ENCODE results near the gene SLC46A3. TPM values are rescaled to one million over a fixed set of nuclear protein-coding genes. Genes with fewer than 3 reads are reported as not detected.

The SLC46A3 gene
- total and polyA plus RNA-seq, 2 of the 13 experiments (the other 11 are each of a cell fraction or from before 2014, with no cell fraction given) = not detected

- no peak for FAIRE-seq
- H3K4me3 ChIP-seq (replicated peaks in 1 of 3; ENCODE audit: insufficient read depth in 1 of 3, low read depth in 2 of 3, low read length in 3 of 3) = no peak overlapping the region
- no peaks in the 10 kb centered on the region for H3K9me3 ChIP-seq (ENCODE audit: low read length)
- in situ Hi-C loops (cut with HindIII; ENCODE audit: extremely low pct_ligation_motif_present, low pct_unique_long_range_greater_than_20kb) = no loop called here
- H4K20me1 ChIP-seq (ENCODE audit: insufficient read depth, low read length) = no peaks in the 10 kb centered on the region
- no peak overlapping the region for H2AFZ ChIP-seq (ENCODE audit: low read length)
- ATAC-seq = no peak
- DNase-seq (ENCODE audit: low spot score) = no peak
- H3K27me3 ChIP-seq (ENCODE audit: control insufficient read depth in 1 of 2, insufficient read depth in 2 of 2, low read length in 2 of 2) = 0 out of 5 replicates have a peak, but pooled peaks cover 0 to 2% of the 10 kb centered on the region in 2 experiments
- H3K27ac ChIP-seq (ENCODE audit: extremely low read length, insufficient read depth, low read length) = no peak overlapping the region
- ChIA-PET CTCF (ENCODE audit: low intra/inter-chr PET ratio, low total read pairs) (no interaction called here), POLR2A (no interaction called here)
- intact Hi-C loops (cut with micrococcal nuclease; ENCODE audit: unreplicated experiment) = no loop called here
- BruUV-seq (replicated peaks) = no TSS peak
- no peak overlapping the region for H3K4me2 ChIP-seq (ENCODE audit: low read depth, low read length)
- whole genome bisulfite sequencing (ENCODE audit: low lambda C conversion rate) = 34% methylated on average over 10 of the region's 10 CpGs
- no peak for TF ChIP-seq ZBTB10 (CRISPR knock-in tag; IDR thresholded peaks at IDR 0.05; ENCODE audit: borderline replicate concordance)
- TF ChIP-seq NCOR1 (IDR thresholded peaks at IDR 0.05; ENCODE audit: borderline replicate concordance, low read length) = no peak
- no peak for TF ChIP-seq ELK4 (CRISPR knock-in tag; IDR thresholded peaks at IDR 0.05; ENCODE audit: borderline replicate concordance)
- TF ChIP-seq TAF15 (IDR thresholded peaks at IDR 0.05; ENCODE audit: low read depth, low read length, poor library complexity, severe bottlenecking) = no peak
- no peak for TF ChIP-seq CCAR2 (optimal IDR thresholded peaks at IDR 0.05; ENCODE audit: low read depth, low read length)
- no peak for TF ChIP-seq RAD21 (CRISPR knock-in tag; IDR thresholded peaks at IDR 0.05)
- TF ChIP-seq PCBP2 (optimal IDR thresholded peaks at IDR 0.05; ENCODE audit: low read depth, low read length, poor library complexity, severe bottlenecking) = no peak
- no peak for TF ChIP-seq ZBTB34 (CRISPR knock-in tag; IDR thresholded peaks at IDR 0.05)
- no peak for TF ChIP-seq ZNF773 (CRISPR knock-in tag; IDR thresholded peaks at IDR 0.05; ENCODE audit: borderline replicate concordance)
- TF ChIP-seq ZNF782 (CRISPR knock-in tag; IDR thresholded peaks at IDR 0.05; ENCODE audit: borderline replicate concordance) = no peak
- no peak for TF ChIP-seq CAMTA2 (CRISPR knock-in tag; IDR thresholded peaks at IDR 0.05; ENCODE audit: borderline replicate concordance)
- no peak for TF ChIP-seq CHD2 (IDR thresholded peaks at IDR 0.05; ENCODE audit: low read depth, low read length)
- no peak for TF ChIP-seq ZNF446 (CRISPR knock-in tag; IDR thresholded peaks at IDR 0.05)
- no peak for TF ChIP-seq ZFP36L1 (CRISPR knock-in tag; IDR thresholded peaks at IDR 0.05)
- TF ChIP-seq SMAD9 (CRISPR knock-in tag; IDR thresholded peaks at IDR 0.05) = no peak
- TF ChIP-seq ZSCAN29 (CRISPR knock-in tag; conservative IDR thresholded peaks at IDR 0.05) = no peak
- no peaks in the 10 kb centered on the region for H3K79me2 ChIP-seq (ENCODE audit: insufficient read depth, low read length)
- no peak overlapping the region for H3K9ac ChIP-seq (ENCODE audit: insufficient read depth, low read depth, low read length)
- no peaks in the 10 kb centered on the region for H3K4me1 ChIP-seq (ENCODE audit: insufficient read depth, low read length)
- H3K36me3 ChIP-seq (replicated peaks in 1 of 2; ENCODE audit: control insufficient read depth in 1 of 2, insufficient read depth in 2 of 2, low read length in 2 of 2) = no peaks in the 10 kb centered on the region
Measured at GRCh38 chr13:28718196-28718542, 601 bp downstream of the SLC46A3 start.
